K562 (cell line): ENCODE results near the gene PCSK2. TPM values are rescaled to one million over a fixed set of nuclear protein-coding genes. Genes with fewer than 3 reads are reported as not detected.

Experiments
- BCL6 ChIP-seq: fragments of 250-450 bp; sonication (Bioruptor Pico); IDR thresholded peaks from 2 replicates; pipeline ENCODE4 v1.4.0; 2020
- C11orf30 ChIP-seq: fragments of 450-650 bp; IDR thresholded peaks from 2 replicates; pipeline ENCODE4 v1.6.1; 2016; ENCODE audit warnings: low read depth, mild to moderate bottlenecking
- MAFF ChIP-seq: IDR thresholded peaks from 2 replicates; pipeline ENCODE4 v1.6.1; 2012; ENCODE audit warnings: low read length, improper control_type of control experiment
- MAFK ChIP-seq: IDR thresholded peaks from 2 replicates; pipeline ENCODE4 v1.6.1; 2011; ENCODE audit warnings: low read length, improper control_type of control experiment
- MEF2D ChIP-seq: conservative IDR thresholded peaks from 2 replicates; pipeline ENCODE4 v1.6.1; 2016; ENCODE audit warnings: low read depth, missing genetic modification characterization, missing compliant biosample characterization
- RBM15 ChIP-seq: fragments of 200-400 bp; formaldehyde crosslinking; IDR thresholded peaks from 2 replicates; pipeline ENCODE4 v1.6.1; 2018; ENCODE audit warnings: mild to moderate bottlenecking, low read length, moderate library complexity; ENCODE audit not compliant: insufficient read depth
- ZNF407 ChIP-seq: fragments of 450-650 bp; IDR thresholded peaks from 2 replicates; pipeline ENCODE4 v1.6.1; 2016; ENCODE audit warnings: low read depth
- polyA plus RNA-seq, 8 experiments: library from polyadenylated mRNA; depleted of rRNA in 4 of 8; stranded (reverse) in 5 of 8; unstranded in 3 of 8; fragments of >200 nt; fragmentation: Nextera tagmentation in 2 of 8; fragmentation: Illumina TruSeq in 1 of 8; extraction: Ambion mirVana in 2 of 8; extraction: Trizol in 1 of 8; gene quantifications; 2 replicates each; pipeline versions ENCODE4 v1.2.1 to v1.2.3, GENCODE V29; 2011 to 2014; ENCODE audit warnings: inconsistent platforms in 1 of 8, missing spikeins in 1 of 8
- total RNA-seq, 7 experiments: library from RNA; depleted of rRNA in 6 of 7; stranded (reverse); fragments of >200 nt in 6 of 7; fragmentation: Illumina TruSeq in 2 of 7; extraction: Trizol in 2 of 7; gene quantifications; 2 replicates each; pipeline versions ENCODE4 v1.2.1 to v1.2.3, GENCODE V29; 2011 to 2021; ENCODE audit warnings: low replicate concordance in 1 of 7

PCSK2 gene
- total and polyA plus RNA-seq, 9 of the 15 experiments (the other 6 are each of a cell fraction or from before 2014, with no cell fraction given): 0.04 to 0.07 (median 0.05) TPM; not detected in 6

- TF ChIP-seq ZNF407: no peak
- TF ChIP-seq MAFK: peak; percentile 71
- TF ChIP-seq C11orf30: peak; percentile 52; the same call in 1 of the 2 replicates
- no peak for TF ChIP-seq MEF2D (tag)
- peak; percentile 76 for TF ChIP-seq MAFF
- no peak for TF ChIP-seq RBM15
- no peak for TF ChIP-seq BCL6 (CRISPR knock-in tag)
- TF ChIP-seq, all 486 proteins: peak for 5
These were observed 298.3 kb downstream of the PCSK2 start (continued) for GRCh38 chr20:17525132-17525531.
